ENCODE measurements around the gene CARHSP1.
"Not testable (repeated sequence)": the region's sequence is repeated elsewhere in the genome, so short reads cannot be mapped to it uniquely, and the experiment has no call there.

Gene CARHSP1

GRCh38 chr16:8819411-8820034, 49.3 kb downstream of the CARHSP1 start:
- DNase-seq: no peak

GRCh38 chr16:8818504-8819270, 50.1 kb downstream of the CARHSP1 start:
- no peak for DNase-seq

GRCh38 chr16:8816967-8817655, 51.7 kb downstream of the CARHSP1 start:
- DNase-seq: no peak

DNA sequence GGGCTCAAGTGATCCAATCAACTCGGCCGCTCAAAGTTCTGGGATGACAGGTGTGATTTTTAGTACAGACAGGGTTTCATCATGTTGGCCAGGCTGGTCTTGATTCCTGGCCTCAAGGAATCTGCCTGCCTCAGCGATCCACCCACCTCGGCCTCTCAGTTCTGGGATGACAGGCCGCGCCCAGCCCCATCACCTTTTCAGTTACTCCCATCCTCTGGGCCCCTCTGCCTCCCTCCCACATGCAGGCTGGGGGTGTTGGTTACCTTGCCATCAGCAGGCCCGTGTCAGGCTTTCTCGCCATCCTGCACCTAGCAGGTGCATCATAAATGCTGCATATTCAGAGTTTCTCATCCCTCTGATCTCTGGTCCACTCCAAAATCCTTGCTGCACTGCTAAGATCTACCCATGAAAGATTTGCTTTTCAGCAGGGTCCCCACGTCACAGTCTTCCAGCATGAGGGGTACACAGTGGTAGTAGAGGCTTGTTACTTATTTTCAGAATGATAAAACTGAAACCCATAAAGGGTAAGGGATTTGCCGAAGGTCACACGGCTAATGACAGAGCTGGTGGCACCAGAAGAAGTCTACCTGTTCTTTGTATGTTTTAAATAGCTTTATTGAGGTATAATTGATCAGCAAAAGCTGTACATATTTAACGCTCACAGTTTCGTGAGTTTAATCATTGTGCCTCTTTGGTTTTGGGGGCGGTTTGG, 54.6 kb downstream of the CARHSP1 start:
- no peak for DNase-seq

GRCh38 chr16:8812162-8812843, 56.5 kb downstream of the CARHSP1 start:
- DNase-seq: no peak

- DNase-seq: no peak
Measured at GRCh38 chr16:8808613-8809353, 60.0 kb downstream of the CARHSP1 start.

DNA sequence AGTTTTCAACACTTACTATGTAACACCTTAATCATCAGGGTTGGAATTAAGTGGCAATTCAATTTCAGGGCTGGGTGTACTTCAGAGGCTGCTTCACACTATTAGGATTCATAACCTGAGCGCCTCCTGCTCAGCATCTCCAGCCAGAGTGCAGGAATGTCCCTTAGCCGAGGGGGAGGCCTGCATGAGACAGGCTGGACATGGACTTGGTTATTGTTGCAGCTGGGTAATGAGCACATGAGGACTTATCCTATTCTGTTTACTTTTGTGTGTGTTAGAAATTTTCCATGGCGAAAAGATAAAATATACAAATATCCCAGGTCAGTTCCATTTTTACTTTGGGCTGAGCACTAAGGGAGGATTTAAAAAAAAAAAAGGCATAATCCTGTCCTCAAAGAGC, 60.8 kb downstream of the CARHSP1 start:
- DNase-seq: no peak

DNA sequence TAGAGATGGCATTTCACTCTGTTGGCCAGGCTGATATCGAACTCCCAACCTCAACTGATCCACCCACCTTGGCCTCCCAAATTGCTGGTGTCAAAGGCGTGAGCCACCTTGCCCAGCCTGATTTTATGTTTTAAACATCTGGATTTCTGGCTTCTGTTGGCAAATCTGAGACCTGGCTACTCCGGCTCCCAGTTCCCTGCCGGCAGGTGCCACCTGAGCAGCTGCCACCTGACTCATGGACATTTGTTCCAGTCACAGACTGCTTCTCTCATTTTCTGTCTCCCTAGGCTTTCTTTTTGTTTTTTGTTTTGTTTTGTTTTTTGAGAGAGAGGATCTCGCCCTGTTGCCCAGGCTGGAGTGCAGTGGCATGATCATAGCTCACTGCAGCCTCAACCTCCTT, 61.6 kb downstream of the CARHSP1 start:
- DNase-seq: no peak

GRCh38 chr16:8806272-8806983, 62.4 kb downstream of the CARHSP1 start:
- DNase-seq: no peak

DNA sequence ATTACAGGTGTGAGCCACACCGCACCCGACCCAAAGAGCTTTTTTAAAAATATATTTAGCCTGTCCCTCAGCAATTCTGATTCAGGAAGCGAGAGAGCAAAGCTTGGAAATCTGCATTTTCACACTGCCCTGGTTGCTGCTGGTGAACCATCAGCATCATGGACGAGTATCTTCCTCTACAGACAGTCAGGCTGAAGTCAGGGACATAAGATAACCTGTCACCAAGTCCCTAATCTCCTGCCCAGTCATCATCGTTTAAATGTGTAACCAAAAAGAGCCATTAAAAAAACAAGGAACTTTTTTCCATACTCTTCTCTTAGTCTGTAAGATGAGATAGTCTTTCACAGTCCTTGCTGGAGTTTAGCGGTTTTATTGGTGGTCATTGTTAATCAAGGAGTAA, 64.5 kb downstream of the CARHSP1 start:
- DNase-seq: no peak

DNA sequence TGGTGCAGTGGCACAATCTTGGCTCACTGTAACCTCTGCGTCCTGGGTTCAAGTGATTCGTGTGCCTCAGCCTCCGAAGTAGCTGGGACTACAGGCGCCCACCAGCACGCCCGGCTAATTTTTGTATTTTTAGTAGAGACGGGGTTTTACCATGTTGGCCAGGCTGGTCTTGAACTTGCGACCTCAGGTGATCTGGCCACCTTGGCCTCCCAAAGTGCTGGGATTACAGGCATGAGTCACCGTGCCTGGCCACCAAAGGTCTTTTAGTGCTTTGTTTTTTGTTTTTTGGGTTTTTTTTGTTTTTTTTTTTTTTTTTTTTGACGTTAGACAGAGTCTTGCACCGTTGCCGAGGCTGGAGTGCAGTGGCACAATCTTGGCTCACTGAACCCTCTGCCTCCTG, 65.1 kb downstream of the CARHSP1 start:
- DNase-seq: not testable (repeated sequence)
